Trophoblast cell (in vitro differentiated cells and primary cell): ENCODE results near the gene STX16.

Experiments used
- DNase-seq, 2 donors: peaks; one replicate each; pipeline ENCODE4 v3.0.0-alpha.2; 2016
- H2AFZ ChIP-seq: 2 replicates; pipeline ENCODE4 v1.6.1; 2013; ENCODE audit warnings: low read length, moderate library complexity, mild to moderate bottlenecking; ENCODE audit not compliant: insufficient read depth, poor library complexity
- H2AK5ac ChIP-seq: 2 replicates; pipeline ENCODE4 v1.6.1; 2013; ENCODE audit warnings: mild to moderate bottlenecking, low read length
- H2BK120ac ChIP-seq: 2 replicates; pipeline ENCODE4 v1.6.1; 2013; ENCODE audit warnings: low read length, mild to moderate bottlenecking, moderate library complexity; ENCODE audit not compliant: insufficient read depth, poor library complexity
- H2BK12ac ChIP-seq: 2 replicates; pipeline ENCODE4 v1.6.1; 2013; ENCODE audit warnings: mild to moderate bottlenecking, low read length, moderate library complexity
- H2BK5ac ChIP-seq: 2 replicates; pipeline ENCODE4 v1.6.1; 2013; ENCODE audit warnings: low read length, low read depth, moderate library complexity, mild to moderate bottlenecking; ENCODE audit not compliant: poor library complexity
- H3K14ac ChIP-seq: 2 replicates; pipeline ENCODE4 v1.6.1; 2013; ENCODE audit warnings: mild to moderate bottlenecking, low read length
- H3K18ac ChIP-seq: 2 replicates; pipeline ENCODE4 v1.6.1; 2013; ENCODE audit warnings: mild to moderate bottlenecking, low read length
- H3K23ac ChIP-seq: 2 replicates; pipeline ENCODE4 v1.6.1; 2013; ENCODE audit warnings: low read length
- H3K27ac ChIP-seq: 2 replicates; pipeline ENCODE4 v1.5.1; 2013; ENCODE audit warnings: low read depth, mild to moderate bottlenecking, inconsistent platforms, low read length, moderate library complexity
- H3K27me3 ChIP-seq: 2 replicates; pipeline ENCODE4 v1.6.1; 2013; ENCODE audit warnings: inconsistent platforms, mild to moderate bottlenecking, low read length, moderate library complexity; ENCODE audit not compliant: insufficient read depth
- H3K36me3 ChIP-seq, 2 experiments: 1 replicate in 1 of 2; 2 replicates in 1 of 2; pipeline ENCODE4 v1.6.1; 2013; ENCODE audit warnings: low read length in 2 of 2, mild to moderate bottlenecking in 2 of 2, moderate library complexity in 1 of 2; ENCODE audit not compliant: insufficient read depth in 2 of 2, control insufficient read depth in 1 of 2
- H3K4ac ChIP-seq: 2 replicates; pipeline ENCODE4 v1.6.1; 2013; ENCODE audit warnings: low read depth, mild to moderate bottlenecking, low read length, moderate library complexity
- H3K4me1 ChIP-seq, 2 experiments: 1 replicate in 1 of 2; 2 replicates in 1 of 2; pipeline ENCODE4 v1.6.1; 2013; ENCODE audit warnings: low read length in 2 of 2, mild to moderate bottlenecking in 2 of 2, moderate library complexity in 1 of 2; ENCODE audit not compliant: insufficient read depth in 2 of 2, control insufficient read depth in 1 of 2
- H3K4me2 ChIP-seq: 2 replicates; pipeline ENCODE4 v1.6.1; 2013; ENCODE audit warnings: inconsistent platforms, mild to moderate bottlenecking, low read length, moderate library complexity
- H3K4me3 ChIP-seq: 2 replicates; pipeline ENCODE4 v1.5.1; 2013; ENCODE audit warnings: mild to moderate bottlenecking, low read depth, low read length, inconsistent platforms
- H3K79me1 ChIP-seq: one replicate; pipeline ENCODE4 v1.6.1; 2013; ENCODE audit warnings: low read length
- H3K79me2 ChIP-seq: 2 replicates; pipeline ENCODE4 v1.6.1; 2013; ENCODE audit warnings: low read length, mild to moderate bottlenecking; ENCODE audit not compliant: control insufficient read depth, insufficient read depth, poor library complexity
- H3K9ac ChIP-seq: 2 replicates; pipeline ENCODE4 v1.6.1; 2013; ENCODE audit warnings: mild to moderate bottlenecking, low read length
- H3K9me3 ChIP-seq: 2 replicates; pipeline ENCODE4 v1.6.1; 2013; ENCODE audit warnings: low read depth, mild to moderate bottlenecking, control low read depth, inconsistent platforms, low read length; ENCODE audit not compliant: insufficient read depth
- H4K12ac ChIP-seq: 2 replicates; pipeline ENCODE4 v1.6.1; 2013; ENCODE audit warnings: low read depth, mild to moderate bottlenecking, low read length, moderate library complexity
- H4K8ac ChIP-seq: 2 replicates; pipeline ENCODE4 v1.6.1; 2013; ENCODE audit warnings: low read depth, mild to moderate bottlenecking, low read length, moderate library complexity
- H4K91ac ChIP-seq: one replicate; pipeline ENCODE4 v1.6.1; 2013; ENCODE audit warnings: low read depth, mild to moderate bottlenecking, low read length, moderate library complexity
- WGBS: extraction: QIAGEN DNeasy Blood & Tissue Kit; methylation state at CpG from one replicate; pipeline ENCODE4 v1.1.7; 2013; ENCODE audit warnings: missing lambda C conversion rate; ENCODE audit not compliant: insufficient read length, insufficient coverage; ENCODE audit errors: extremely low coverage; 5-methylcytosine and 5-hydroxymethylcytosine counted together

STX16 gene

DNA sequence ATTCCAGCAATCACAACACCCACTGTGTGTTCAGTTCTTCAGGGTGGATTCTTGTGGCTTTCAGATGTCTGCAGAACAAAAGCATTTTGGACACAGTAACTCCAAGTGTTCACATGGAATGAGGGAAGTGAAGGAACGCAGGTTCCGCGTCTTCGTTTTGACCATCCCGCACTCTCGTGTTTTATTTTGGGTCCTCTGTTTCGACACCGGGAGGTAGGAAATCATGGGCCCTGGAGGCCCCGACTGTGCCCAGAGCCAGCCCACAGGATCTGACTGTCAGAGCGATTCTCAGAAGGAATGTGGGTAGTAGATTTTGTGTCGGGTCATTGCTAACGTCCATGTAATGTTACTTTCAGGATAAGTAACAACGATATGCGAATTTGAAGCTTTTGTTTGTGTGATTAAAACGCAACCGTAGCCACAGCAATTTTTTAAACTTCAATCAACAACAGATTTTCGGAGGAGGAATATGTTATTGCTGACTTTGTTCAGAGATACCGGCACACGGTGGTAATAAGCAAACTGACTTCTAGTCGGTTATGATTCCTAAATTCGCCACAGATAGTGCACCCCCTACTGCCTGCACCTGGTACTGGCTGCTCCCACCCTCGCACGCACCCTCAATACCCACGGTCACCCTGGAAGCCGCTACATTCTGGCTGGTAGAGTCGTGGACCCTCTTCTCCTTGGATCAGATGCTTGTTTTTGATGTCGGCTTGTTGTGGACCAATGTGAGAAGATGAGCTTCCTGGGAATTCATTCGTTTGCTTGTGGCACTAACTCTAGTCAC, 52.0 kb downstream of the STX16 start:
- H3K36me3 ChIP-seq = peaks cover 34 to 37% of the 10 kb centered on the region in 2 experiments
- no peak overlapping the region for H3K4ac ChIP-seq
- no peak overlapping the region for H3K23ac ChIP-seq
- H3K27ac ChIP-seq = no peak overlapping the region
- H2BK5ac ChIP-seq = no peak overlapping the region
- no peak overlapping the region for H2AFZ ChIP-seq
- H3K9ac ChIP-seq = no peak overlapping the region
- no peaks in the 10 kb centered on the region for H3K79me2 ChIP-seq
- no peak overlapping the region for H2BK12ac ChIP-seq
- no peak overlapping the region for H2AK5ac ChIP-seq
- no peak overlapping the region for H4K8ac ChIP-seq
- no CpG with 5 or more reads among the region's 28 CpGs for WGBS
- H3K4me3 ChIP-seq = no peak overlapping the region
- no peak overlapping the region for H2BK120ac ChIP-seq
- H3K18ac ChIP-seq = no peak overlapping the region
- H3K14ac ChIP-seq = no peak overlapping the region
- H3K4me1 ChIP-seq = no peaks in the 10 kb centered on the region
- H3K9me3 ChIP-seq = no peaks in the 10 kb centered on the region
- H3K27me3 ChIP-seq = no peaks in the 10 kb centered on the region
- no peak overlapping the region for H4K12ac ChIP-seq
- no peaks in the 10 kb centered on the region for H3K79me1 ChIP-seq
- H3K4me2 ChIP-seq = no peak overlapping the region
- no peak for DNase-seq
- no peak overlapping the region for H4K91ac ChIP-seq

- no peak overlapping the region for H3K14ac ChIP-seq
- H3K79me1 ChIP-seq = no peaks in the 10 kb centered on the region
- WGBS = no CpG with 5 or more reads among the region's 12 CpGs
Observed at GRCh38 chr20:58703765-58704371, 52.8 kb downstream of the STX16 start.

GRCh38 chr20:58705208-58705926, 54.3 kb downstream of the STX16 start:
- Histone ChIP-seq H2AFZ (no peak overlapping the region), H2BK120ac (no peak overlapping the region), H3K14ac (no peak overlapping the region), H3K9ac (no peak overlapping the region), H2AK5ac (no peak overlapping the region), H3K4me3 (no peak overlapping the region), H4K91ac (no peak overlapping the region), H3K27ac (no peak overlapping the region), H3K79me2 (no peaks in the 10 kb centered on the region), H3K4ac (no peak overlapping the region), H3K9me3 (no peaks in the 10 kb centered on the region), H3K4me2 (no peak overlapping the region), H2BK12ac (no peak overlapping the region), H4K8ac (no peak overlapping the region), H3K4me1 (no peaks in the 10 kb centered on the region), H2BK5ac (no peak overlapping the region), H3K18ac (no peak overlapping the region), H3K23ac (no peak overlapping the region), H3K79me1 (no peaks in the 10 kb centered on the region), H4K12ac (no peak overlapping the region), H3K36me3 (peaks cover 24 to 27% of the 10 kb centered on the region in 2 experiments), H3K27me3 (no peaks in the 10 kb centered on the region)
- DNase-seq = no peak
- WGBS = no CpG with 5 or more reads among the region's 14 CpGs

More at GRCh38 chr20:58703765-58704371, 52.8 kb downstream of the STX16 start:
- Histone ChIP-seq H2AFZ (no peak overlapping the region), H4K12ac (no peak overlapping the region), H3K36me3 (peaks cover 30 to 37% of the 10 kb centered on the region in 2 experiments), H3K9me3 (no peaks in the 10 kb centered on the region), H3K18ac (no peak overlapping the region), H3K23ac (no peak overlapping the region), H3K79me2 (no peaks in the 10 kb centered on the region), H2AK5ac (no peak overlapping the region), H3K27me3 (no peaks in the 10 kb centered on the region), H3K9ac (no peak overlapping the region), H3K27ac (no peak overlapping the region), H2BK120ac (no peak overlapping the region), H2BK12ac (no peak overlapping the region), H3K4me2 (no peak overlapping the region), H3K4ac (no peak overlapping the region), H3K4me1 (no peaks in the 10 kb centered on the region), H3K4me3 (no peak overlapping the region), H4K8ac (no peak overlapping the region), H2BK5ac (no peak overlapping the region), H4K91ac (no peak overlapping the region)
- DNase-seq = no peak

GRCh38 chr20:58706150-58706892, 55.2 kb downstream of the STX16 start:
- Histone ChIP-seq H3K23ac (no peak overlapping the region), H3K4me2 (no peak overlapping the region), H3K9me3 (no peaks in the 10 kb centered on the region), H4K91ac (no peak overlapping the region), H3K79me1 (no peaks in the 10 kb centered on the region), H3K14ac (no peak overlapping the region), H3K79me2 (no peaks in the 10 kb centered on the region), H3K4me3 (no peak overlapping the region), H4K8ac (no peak overlapping the region), H2AFZ (no peak overlapping the region), H2BK120ac (no peak overlapping the region), H4K12ac (no peak overlapping the region), H3K4me1 (peaks cover 2 to 7% of the 10 kb centered on the region in 2 experiments), H3K27ac (no peak overlapping the region), H2BK12ac (no peak overlapping the region), H3K27me3 (no peaks in the 10 kb centered on the region), H3K18ac (no peak overlapping the region), H2AK5ac (no peak overlapping the region), H3K9ac (no peak overlapping the region), H3K36me3 (peaks cover 22 to 24% of the 10 kb centered on the region in 2 experiments), H2BK5ac (no peak overlapping the region), H3K4ac (no peak overlapping the region)
- DNase-seq = no peak
- WGBS = no CpG with 5 or more reads among the region's 20 CpGs
